Activated CD8-positive, alpha-beta memory T cell treated with anti-CD3 and anti-CD28 coated beads for 48 hours (primary cell): ENCODE data around the gene TBC1D5.

Source experiments
- DNase-seq, 3 experiments: peaks; one replicate each; pipeline ENCODE4 v3.0.0-alpha.2; 2020; ENCODE audit warnings: low read depth in 2 of 3, low spot score in 2 of 3

Gene TBC1D5

DNA sequence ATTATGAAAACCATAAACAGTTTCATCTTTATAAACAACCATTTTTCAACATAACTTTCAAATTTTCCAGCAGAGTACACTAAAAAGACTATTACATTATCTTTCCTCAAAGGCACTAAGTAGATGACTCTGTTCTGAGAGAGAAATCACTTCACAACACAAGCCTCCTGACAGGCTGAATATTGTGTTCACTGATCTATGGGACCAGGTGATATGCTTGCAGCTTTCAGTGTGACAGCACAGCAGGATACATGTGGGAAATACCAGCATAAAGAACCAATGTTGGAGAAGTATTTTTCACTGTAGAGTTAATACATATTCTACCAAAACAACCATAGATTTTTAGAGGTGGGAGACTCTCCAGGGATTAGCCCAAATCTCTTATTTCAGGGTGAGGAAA lies 507.1 kb downstream of the TBC1D5 start:
- no peak for DNase-seq

- no peak for DNase-seq
These were observed 508.0 kb downstream of the TBC1D5 start for GRCh38 chr3:17234382-17234781.

DNA sequence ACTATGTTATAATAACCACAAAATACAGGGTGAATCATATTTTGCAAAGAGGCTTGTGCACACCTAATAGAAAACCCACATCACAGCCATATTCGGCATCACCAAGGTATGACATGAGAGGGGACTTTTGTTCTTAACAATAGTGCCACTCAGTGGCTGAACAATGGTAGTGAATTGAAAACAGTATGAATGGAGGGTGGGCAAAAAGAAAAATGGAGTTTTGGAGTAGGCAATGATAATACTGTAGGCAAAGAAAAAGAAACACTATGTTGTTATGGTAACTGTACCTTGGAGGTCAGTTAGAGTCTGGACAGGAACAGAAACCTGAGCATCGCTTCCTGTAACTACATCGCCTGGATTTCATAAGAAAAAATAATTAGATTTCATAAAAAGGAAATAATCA lies 509.0 kb downstream of the TBC1D5 start:
- DNase-seq = no peak

DNA sequence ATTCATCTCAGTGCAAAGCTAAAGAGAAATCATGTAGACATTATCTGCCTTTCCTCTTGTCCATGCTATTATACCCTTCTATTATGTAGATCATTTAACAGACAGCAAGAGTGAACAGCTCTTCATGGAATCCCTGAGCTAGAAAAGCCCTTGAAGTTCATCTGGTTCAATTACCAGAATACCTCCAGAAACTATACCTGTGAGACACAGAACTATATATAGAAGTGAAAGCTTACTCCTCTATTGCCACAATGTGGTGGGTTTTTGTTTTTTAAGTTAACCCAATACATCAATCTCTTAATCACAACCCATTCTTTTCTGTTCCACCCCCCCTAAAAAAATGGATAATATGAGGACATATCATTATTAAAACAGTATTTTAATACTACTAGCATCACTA lies 510.0 kb downstream of the TBC1D5 start:
- DNase-seq = no peak

DNA sequence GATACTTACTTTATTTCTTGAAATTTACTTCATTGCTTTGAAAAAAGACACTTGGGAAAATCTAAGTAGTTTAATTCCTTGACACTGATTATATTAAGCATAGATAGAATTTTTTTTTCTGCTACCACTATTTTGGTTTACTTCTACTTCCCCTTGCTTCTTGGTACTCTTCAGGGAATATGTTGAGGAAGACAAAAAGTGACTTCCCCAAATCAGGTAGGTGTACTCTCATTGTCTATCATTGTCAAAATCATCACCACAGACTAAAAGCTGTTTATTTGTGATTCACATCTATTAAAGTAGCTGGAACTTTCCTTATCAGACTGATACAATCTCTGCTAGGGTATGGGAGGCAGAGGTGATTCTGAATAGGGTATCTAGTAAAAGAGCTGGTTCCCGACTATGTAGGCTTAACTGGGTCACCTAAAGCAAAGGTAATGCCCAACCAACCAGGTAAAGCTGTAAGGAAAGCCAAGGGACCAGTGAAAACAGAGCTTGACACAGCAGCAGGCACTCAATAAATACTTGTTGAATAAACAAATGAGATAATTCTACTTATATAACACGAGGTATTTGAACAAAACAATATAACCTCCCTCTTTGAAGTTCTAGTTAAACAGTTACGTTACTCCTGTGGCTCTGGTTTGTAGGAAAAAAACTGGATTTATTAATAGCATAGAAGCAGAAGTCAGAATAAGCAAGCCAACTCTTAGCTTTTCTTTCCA lies 510.7 kb downstream of the TBC1D5 start:
- DNase-seq = no peak

DNA sequence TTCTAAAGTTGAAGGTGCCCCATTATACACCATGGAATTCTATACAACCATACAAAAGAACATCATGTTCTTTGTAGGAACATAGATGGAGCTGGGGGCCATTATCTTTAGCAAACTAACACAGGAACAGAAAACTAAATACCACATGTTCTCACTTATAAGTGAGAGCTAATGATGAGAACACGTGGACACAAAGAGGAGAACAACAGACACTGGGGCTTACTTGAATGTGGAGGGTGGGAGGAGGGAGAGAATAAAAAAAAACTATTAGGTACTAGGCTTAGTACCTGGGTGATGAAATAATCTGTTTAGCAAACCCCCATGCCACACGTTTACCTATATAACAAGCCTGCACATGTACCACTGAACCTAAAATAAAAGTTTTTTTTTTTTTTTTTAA lies 515.0 kb downstream of the TBC1D5 start:
- no peak for DNase-seq

DNA sequence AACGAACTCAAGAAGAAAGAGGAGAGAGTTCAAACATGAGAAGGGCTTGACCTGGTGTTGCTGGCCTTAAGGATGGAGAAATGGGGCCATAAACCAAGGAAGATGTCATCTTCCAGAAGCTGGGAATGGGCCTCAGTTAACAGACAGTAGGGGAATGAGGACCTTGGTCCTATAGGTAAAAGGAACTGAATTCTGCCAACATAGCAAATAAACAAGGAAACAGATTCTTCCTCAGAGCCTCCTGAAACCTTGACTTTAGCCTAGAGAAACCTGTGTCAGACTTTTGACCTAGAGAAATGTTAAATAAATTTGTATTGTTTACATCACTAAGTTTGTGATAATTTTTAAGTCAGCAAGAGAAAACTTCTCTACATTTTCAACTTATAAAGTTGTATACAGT lies 520.9 kb downstream of the TBC1D5 start:
- no peak for DNase-seq

GRCh38 chr3:17219593-17219992 lies 522.8 kb downstream of the TBC1D5 start:
- no peak for DNase-seq

DNA sequence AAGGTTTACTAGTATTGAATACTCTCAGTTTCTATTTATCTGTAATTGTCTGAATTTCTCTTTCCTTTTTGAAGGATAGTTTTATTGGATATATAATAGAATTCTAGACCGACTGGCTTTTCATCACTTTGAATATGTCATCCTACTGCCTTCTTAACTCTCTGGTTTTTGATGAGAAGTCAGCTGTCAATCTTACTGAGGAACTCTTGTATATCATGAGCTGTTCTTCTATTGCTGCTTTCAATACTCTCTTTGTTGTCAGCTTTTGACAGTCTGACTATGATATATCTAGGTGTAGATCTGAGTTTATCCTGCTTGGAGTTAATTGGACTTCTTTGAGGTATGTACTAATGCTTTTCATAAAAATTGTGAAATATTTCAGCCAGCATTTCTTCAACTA lies 523.8 kb downstream of the TBC1D5 start:
- no peak for DNase-seq

- DNase-seq = no peak
These were observed 524.8 kb downstream of the TBC1D5 start for GRCh38 chr3:17217588-17217987.

DNA sequence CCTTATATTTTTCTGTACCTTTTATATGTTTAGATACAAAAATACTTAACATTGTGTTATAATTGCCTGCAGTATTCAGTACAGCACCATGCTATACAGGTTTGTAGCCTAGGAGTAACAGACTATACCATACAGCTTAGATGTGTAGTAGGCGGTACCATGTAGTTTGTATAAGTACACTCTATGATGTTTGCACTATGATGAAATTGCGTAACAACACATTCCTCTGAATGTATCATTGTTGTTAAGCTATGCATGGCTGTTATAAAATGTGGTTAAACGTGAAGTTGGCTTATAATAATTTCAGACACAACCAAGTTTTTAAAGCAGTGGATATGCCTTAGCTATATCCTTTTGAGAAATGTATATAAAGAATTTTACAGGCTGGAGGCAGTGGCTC lies 529.3 kb downstream of the TBC1D5 start:
- DNase-seq = no peak

DNA sequence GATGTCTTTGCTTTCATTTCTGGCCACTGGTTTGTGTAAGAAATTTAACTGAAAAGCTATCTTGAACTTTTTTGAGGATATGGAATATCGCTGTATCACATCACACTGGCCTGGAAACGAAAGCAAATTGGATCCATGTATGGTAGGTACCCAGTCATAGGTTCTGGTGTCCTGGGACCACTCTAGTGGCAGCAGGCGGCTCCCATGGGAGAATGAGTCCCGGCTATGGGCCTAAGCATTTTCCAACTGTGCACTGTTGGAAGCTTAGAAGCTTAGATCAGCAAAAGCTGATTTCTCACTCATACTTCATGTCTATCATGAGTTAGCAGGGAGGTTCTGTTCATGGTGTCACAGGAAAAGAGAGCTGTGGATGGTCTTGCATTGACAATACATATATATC lies 534.5 kb downstream of the TBC1D5 start:
- no peak for DNase-seq

DNA sequence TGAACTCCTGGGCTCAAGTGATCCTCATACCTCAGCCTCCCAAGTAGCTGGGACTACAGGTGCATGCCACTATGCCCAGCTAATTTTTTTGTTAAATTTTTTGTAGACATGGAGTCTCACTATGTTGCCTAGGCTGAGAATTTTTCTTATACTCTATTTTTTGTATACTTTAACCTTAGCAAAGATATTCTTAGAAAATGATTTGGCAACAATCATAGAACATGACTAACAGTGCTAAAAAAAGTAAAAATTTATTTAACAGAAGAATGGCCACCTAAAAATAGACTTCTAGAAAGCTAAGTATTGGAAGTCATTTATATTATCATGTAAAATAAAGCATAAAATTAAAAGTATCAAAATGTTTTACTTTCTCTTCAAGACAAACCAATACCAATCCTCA lies 535.4 kb downstream of the TBC1D5 start:
- no peak for DNase-seq

DNA sequence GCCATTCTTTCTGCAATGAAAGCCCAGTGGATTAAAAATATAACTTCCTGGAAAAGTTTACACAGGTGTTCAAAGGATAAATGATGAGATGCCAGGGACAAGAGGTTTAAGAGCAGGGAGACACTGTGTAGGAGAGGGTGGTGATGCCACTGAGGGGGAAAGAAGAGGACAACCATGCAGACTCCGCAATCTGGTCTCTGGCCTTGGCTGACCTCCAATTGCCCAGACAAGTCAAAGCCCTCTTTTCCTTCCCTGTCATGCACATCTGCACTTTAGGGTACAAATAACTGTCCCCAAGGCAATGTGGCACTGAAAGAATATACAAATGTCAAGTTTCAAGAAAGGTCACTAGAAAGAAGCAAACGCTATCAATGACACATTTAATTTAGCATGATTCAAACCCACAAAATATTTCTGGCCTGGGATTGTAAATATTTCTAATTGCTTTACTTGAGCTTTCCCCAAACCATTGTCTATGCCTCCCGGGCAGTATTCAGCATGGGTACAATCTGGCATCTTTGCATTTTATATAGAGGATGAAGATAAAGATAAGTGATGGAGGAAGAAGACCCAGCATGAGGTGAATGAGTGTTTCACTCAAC lies 538.3 kb downstream of the TBC1D5 start:
- DNase-seq = no peak

- no peak for DNase-seq
These were observed 540.9 kb downstream of the TBC1D5 start for GRCh38 chr3:17201538-17201937.

DNA sequence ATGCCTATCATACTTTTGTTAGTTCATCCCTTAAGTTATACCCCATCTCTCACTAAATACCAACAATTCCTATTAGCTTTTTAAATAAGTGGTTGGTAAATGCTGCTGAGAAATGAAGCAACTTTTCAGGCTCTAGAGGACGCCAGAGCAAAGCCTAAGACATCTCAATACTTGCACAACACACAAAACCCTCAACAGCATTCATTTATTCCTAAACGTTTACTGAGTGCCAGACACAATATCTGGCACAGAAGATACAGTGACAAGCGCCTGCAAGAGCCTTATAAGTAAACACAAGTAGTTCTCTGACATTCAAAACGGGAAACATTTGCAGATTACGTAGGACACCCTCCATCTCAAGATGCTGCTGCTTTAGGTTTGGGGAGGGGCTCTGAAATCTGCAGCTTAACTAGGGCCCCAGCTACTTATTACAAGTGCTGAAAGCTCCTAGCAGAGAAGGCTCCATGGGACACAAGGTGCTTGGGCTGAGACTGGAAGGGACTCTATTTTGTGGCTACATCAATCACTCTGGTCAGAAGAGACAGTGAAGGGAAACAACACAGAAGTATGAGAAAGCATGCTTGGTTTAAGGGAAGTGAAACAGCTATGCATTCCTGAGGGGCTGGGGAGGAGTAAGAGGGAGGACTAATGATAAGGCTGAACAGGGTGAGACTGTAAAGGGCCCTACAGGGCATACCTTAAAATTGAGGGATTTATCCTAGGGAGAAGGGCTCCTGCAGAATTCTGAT lies 546.4 kb downstream of the TBC1D5 start:
- DNase-seq = no peak

GRCh38 chr3:17195192-17195611 lies 547.2 kb downstream of the TBC1D5 start:
- no peak for DNase-seq

DNA sequence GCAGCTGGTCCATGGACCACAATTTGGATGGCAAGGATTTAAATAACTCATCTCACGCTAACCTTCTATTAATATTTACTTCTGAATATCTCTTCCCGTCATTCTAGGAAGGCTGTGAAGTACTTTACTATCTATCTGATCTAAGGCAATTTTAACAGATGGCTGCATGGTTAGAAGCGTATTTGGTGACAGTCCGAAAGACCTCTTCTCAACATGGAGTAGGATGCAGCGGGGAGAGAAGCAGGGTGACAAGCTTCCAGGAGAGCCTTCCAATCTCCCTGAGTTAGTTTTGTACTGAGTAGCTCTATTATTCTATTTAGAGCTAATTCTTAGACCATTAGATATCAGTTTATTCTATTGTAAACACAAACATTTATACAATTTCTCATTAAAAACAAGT lies 548.3 kb downstream of the TBC1D5 start:
- no peak for DNase-seq

GRCh38 chr3:17192995-17193394 lies 549.4 kb downstream of the TBC1D5 start:
- no peak for DNase-seq

GRCh38 chr3:17190353-17191078 lies 551.9 kb downstream of the TBC1D5 start:
- DNase-seq = no peak

DNA sequence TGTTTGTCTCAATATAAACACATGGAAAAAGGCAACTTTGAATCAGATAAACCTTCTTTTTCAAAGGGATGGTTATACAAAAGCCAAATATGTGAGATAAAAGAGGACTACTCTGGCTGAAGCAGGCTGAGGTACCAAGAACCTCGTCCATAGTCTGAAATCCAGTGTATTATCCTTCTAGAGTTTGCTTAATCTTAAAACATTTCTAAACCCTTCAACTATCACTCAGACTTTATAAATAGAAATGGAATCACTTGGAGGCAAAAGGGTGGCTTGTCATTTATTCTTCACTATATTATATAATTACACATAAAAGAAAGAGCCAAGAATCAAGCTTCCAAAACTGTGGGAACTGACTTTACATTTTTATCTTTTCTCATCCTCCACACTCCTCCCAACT lies 554.1 kb downstream of the TBC1D5 start:
- no peak for DNase-seq
